Gastroesophageal sphincter (tissue), 3 donors: ENCODE results near the gene LIAS.

Experiments
- CTCF ChIP-seq, 4 experiments: fragments of 200-600 bp in 2 of 4; fragments of 450-650 bp in 2 of 4; sonication (generic) in 1 of 4; IDR thresholded peaks; one replicate each; pipeline ENCODE4 v1.5.1; 2017 to 2019; ENCODE audit warnings: antibody characterized with exemption in 4 of 4, mild to moderate bottlenecking in 2 of 4, moderate library complexity in 2 of 4
- POLR2A ChIP-seq, 2 donors: fragments of 450-650 bp; IDR thresholded peaks; one replicate each; pipeline ENCODE4 v1.6.1; 2017; ENCODE audit warnings: antibody characterized with exemption in 2 of 2, mild to moderate bottlenecking in 2 of 2, moderate library complexity in 1 of 2

GRCh38 chr4:39527296-39528060 is 68.6 kb downstream of the LIAS start, which contains the start of gene UGDH:
- TF ChIP-seq CTCF (IDR thresholded peaks at IDR 0.05) (peak in 2 of 4 experiments; percentile 2 to 47), POLR2A (IDR thresholded peaks at IDR 0.05) (peak; percentile 82 to 83)
